ENCODE data around the gene PPFIA1.

PPFIA1 gene

DNA sequence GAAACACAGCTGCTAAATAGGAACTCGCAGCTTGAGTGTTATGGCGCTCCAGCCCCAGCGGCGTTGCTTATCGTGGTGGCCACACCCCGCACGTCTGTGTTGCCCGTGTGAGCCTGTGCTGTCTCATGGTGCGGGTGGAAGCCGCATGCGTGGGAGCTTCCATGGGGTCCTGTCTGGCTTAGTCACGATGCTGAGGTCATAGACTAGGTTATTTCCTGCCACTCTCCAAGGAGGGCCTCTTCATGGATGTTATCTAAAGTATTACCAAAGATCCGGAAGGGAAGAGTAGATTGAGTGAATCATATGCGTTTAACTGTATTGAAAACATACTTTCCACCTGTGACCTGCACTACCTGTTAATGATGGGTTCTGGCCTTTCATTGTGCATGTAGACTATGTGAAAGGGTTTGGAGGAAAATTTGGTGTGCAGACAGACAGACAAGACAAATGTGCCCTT is 149.5 kb downstream of the PPFIA1 start:
- Histone ChIP-seq H3K9me3 (replicated peaks; ENCODE audit: insufficient read depth, low read length) (no peaks in the 10 kb centered on the region), H3K36me3 (replicated peaks; ENCODE audit: insufficient read depth, low read length) (no peaks in the 10 kb centered on the region), H3K79me2 (ENCODE audit: low read length) (no peaks in the 10 kb centered on the region), H3K27ac (ENCODE audit: low read length) (no peak overlapping the region), H3K4me2 (ENCODE audit: low read depth, low read length) (no peak overlapping the region), H3K9ac (ENCODE audit: low read length) (no peak overlapping the region), H3K9me2 (replicated peaks; ENCODE audit: insufficient read depth, low read length) (no peaks in the 10 kb centered on the region), H3F3A (ENCODE audit: insufficient read depth, low read length) (no peaks in the 10 kb centered on the region), H3K27me3 (replicated peaks; ENCODE audit: insufficient read depth, low read length) (peaks cover 72% of the 10 kb centered on the region), H3K4me1 (ENCODE audit: low read length) (no peaks in the 10 kb centered on the region), H2AFZ (ENCODE audit: low read length) (no peak overlapping the region), H4K20me1 (ENCODE audit: insufficient read depth, low read length) (no peaks in the 10 kb centered on the region), H3K4me3 (ENCODE audit: low read length) (no peak overlapping the region)
- DNase-seq = no peak
- TF ChIP-seq, protein P1, sequence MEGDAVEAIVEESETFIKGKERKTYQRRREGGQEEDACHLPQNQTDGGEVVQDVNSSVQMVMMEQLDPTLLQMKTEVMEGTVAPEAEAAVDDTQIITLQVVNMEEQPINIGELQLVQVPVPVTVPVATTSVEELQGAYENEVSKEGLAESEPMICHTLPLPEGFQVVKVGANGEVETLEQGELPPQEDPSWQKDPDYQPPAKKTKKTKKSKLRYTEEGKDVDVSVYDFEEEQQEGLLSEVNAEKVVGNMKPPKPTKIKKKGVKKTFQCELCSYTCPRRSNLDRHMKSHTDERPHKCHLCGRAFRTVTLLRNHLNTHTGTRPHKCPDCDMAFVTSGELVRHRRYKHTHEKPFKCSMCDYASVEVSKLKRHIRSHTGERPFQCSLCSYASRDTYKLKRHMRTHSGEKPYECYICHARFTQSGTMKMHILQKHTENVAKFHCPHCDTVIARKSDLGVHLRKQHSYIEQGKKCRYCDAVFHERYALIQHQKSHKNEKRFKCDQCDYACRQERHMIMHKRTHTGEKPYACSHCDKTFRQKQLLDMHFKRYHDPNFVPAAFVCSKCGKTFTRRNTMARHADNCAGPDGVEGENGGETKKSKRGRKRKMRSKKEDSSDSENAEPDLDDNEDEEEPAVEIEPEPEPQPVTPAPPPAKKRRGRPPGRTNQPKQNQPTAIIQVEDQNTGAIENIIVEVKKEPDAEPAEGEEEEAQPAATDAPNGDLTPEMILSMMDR (IDR thresholded peaks at IDR 0.05; ENCODE audit: low read length) = no peak
- TF ChIP-seq EZH2 (optimal IDR thresholded peaks at IDR 0.05; ENCODE audit: low read depth, low read length) (no peak), EZH2phosphoT487 (IDR thresholded peaks at IDR 0.05; ENCODE audit: low read length) (no peak)

DNA sequence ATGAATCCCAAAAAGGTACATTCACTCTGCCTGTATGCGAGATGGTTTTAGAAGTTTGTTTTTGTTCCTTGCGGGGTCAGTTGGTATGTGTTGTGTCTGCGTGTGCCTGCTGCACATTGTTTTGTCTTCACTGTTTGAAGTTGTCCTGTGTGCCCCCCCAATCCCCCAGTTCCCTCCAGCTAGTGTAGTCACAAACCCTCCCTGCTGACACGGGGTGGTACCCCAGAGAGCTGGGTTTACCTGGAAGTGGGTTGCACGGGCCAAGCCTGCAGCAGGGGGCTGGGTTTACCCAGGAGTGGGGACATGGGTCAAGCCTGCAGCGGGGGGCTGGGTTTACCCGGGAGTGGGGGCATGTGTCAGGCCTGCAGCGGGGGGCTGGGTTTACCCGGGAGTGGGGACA is 150.0 kb downstream of the PPFIA1 start:
- H4K20me1 ChIP-seq (ENCODE audit: insufficient read depth, low read length) = no peaks in the 10 kb centered on the region
- no peak overlapping the region for H3K9ac ChIP-seq (ENCODE audit: low read length)
- H3K4me2 ChIP-seq (ENCODE audit: low read depth, low read length) = no peak overlapping the region
- H3K27ac ChIP-seq (ENCODE audit: low read length) = no peak overlapping the region
- no peaks in the 10 kb centered on the region for H3F3A ChIP-seq (ENCODE audit: insufficient read depth, low read length)
- H3K9me3 ChIP-seq (replicated peaks; ENCODE audit: insufficient read depth, low read length) = no peaks in the 10 kb centered on the region
- TF ChIP-seq, protein P1 (IDR thresholded peaks at IDR 0.05; ENCODE audit: low read length) = no peak
- TF ChIP-seq EZH2 (optimal IDR thresholded peaks at IDR 0.05; ENCODE audit: low read depth, low read length) = no peak
- TF ChIP-seq EZH2phosphoT487 (IDR thresholded peaks at IDR 0.05; ENCODE audit: low read length) = no peak
- H3K79me2 ChIP-seq (ENCODE audit: low read length) = no peaks in the 10 kb centered on the region
- H3K36me3 ChIP-seq (replicated peaks; ENCODE audit: insufficient read depth, low read length) = no peaks in the 10 kb centered on the region
- H3K4me1 ChIP-seq (ENCODE audit: low read length) = no peaks in the 10 kb centered on the region
- H3K9me2 ChIP-seq (replicated peaks; ENCODE audit: insufficient read depth, low read length) = no peaks in the 10 kb centered on the region
- no peak overlapping the region for H2AFZ ChIP-seq (ENCODE audit: low read length)
- peaks cover 72% of the 10 kb centered on the region for H3K27me3 ChIP-seq (replicated peaks; ENCODE audit: insufficient read depth, low read length)
- no peak overlapping the region for H3K4me3 ChIP-seq (ENCODE audit: low read length)
- DNase-seq = no peak

DNA sequence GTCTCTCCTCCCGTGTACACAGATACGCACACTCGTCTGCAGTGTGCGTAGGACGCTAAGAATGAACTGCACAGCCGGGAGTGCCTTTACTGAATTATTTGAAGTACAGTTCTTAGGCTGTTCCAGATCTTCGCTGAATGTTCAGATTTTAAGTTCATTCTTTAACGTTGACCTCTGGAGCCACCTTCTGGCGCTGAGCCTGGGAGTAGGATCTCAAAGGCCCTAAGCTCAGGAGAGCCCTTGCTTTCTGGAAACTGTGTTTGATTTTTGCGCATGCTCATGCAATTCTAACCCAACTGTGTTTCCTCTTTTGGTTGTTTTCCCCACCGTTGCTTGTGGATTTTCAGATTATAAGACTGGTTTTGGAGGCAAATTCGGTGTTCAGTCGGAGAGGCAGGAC is 150.6 kb downstream of the PPFIA1 start:
- Histone ChIP-seq H3K79me2 (ENCODE audit: low read length) (no peaks in the 10 kb centered on the region), H3K9me2 (replicated peaks; ENCODE audit: insufficient read depth, low read length) (no peaks in the 10 kb centered on the region), H3K36me3 (replicated peaks; ENCODE audit: insufficient read depth, low read length) (no peaks in the 10 kb centered on the region), H3K27ac (ENCODE audit: low read length) (no peak overlapping the region), H3K9me3 (replicated peaks; ENCODE audit: insufficient read depth, low read length) (no peaks in the 10 kb centered on the region), H4K20me1 (ENCODE audit: insufficient read depth, low read length) (no peaks in the 10 kb centered on the region), H3K4me2 (ENCODE audit: low read depth, low read length) (no peak overlapping the region), H3K27me3 (replicated peaks; ENCODE audit: insufficient read depth, low read length) (peaks cover 68% of the 10 kb centered on the region), H3K4me3 (ENCODE audit: low read length) (no peak overlapping the region), H2AFZ (ENCODE audit: low read length) (no peak overlapping the region), H3K4me1 (ENCODE audit: low read length) (no peaks in the 10 kb centered on the region), H3F3A (ENCODE audit: insufficient read depth, low read length) (no peaks in the 10 kb centered on the region), H3K9ac (ENCODE audit: low read length) (no peak overlapping the region)
- TF ChIP-seq, protein P1 (IDR thresholded peaks at IDR 0.05; ENCODE audit: low read length) = 0 out of 2 replicates have a peak, but pooled peaks have one; percentile 9
- no peak for TF ChIP-seq EZH2phosphoT487 (IDR thresholded peaks at IDR 0.05; ENCODE audit: low read length)
- DNase-seq = no peak

Data from MM.1S (cell line).